Mesothelial cell of epicardium (in vitro differentiated cells): ENCODE results near the gene ROPN1. TPM values are rescaled to one million over a fixed set of nuclear protein-coding genes. Genes with fewer than 3 reads are reported as not detected.

Source experiments
- DNase-seq, 2 experiments: peaks; one replicate each; pipeline ENCODE4 v3.0.0; 2021; ENCODE audit warnings: low spot score in 2 of 2; ENCODE audit not compliant: unreplicated experiment in 2 of 2
- H3K27ac Mint-ChIP-seq: 2 replicates; pipeline ENCODE4 v1.8.0; 2021; ENCODE audit warnings: mixed read lengths
- H3K27me3 Mint-ChIP-seq: 2 replicates; pipeline ENCODE4 v1.8.0; 2021; ENCODE audit warnings: low read depth, mixed read lengths
- H3K36me3 Mint-ChIP-seq: 2 replicates; pipeline ENCODE4 v1.8.0; 2021; ENCODE audit warnings: mixed read lengths
- H3K4me1 Mint-ChIP-seq: 2 replicates; pipeline ENCODE4 v1.8.0; 2021; ENCODE audit warnings: mixed read lengths
- H3K4me3 Mint-ChIP-seq: 2 replicates; pipeline ENCODE4 v1.8.0; 2021; ENCODE audit warnings: mild to moderate bottlenecking, moderate library complexity, mixed read lengths
- H3K9me3 Mint-ChIP-seq: 2 replicates; pipeline ENCODE4 v1.8.0; 2021; ENCODE audit warnings: mixed read lengths
- CTCF ChIP-seq: fragments of 200-600 bp; sonication (generic); IDR thresholded peaks from one replicate; pipeline ENCODE4 v1.5.0; 2021; ENCODE audit warnings: antibody characterized with exemption; ENCODE audit not compliant: unreplicated experiment
- total RNA-seq: library from RNA; stranded (reverse); gene quantifications from 3 replicates; pipeline ENCODE4 v1.2.1, GENCODE V29; 2021

The ROPN1 gene
- total RNA-seq, 1 donor from 2014 or later: not detected

GRCh38 chr3:123936400-123936799 lies 55.5 kb downstream of the ROPN1 start:
- Mint-ChIP-seq H3K27me3 (no peaks in the 10 kb centered on the region), H3K4me3 (no peak overlapping the region), H3K9me3 (no peaks in the 10 kb centered on the region), H3K4me1 (peaks cover 2% of the 10 kb centered on the region), H3K27ac (no peak overlapping the region), H3K36me3 (peaks cover 17% of the 10 kb centered on the region)
- no peak for DNase-seq
- no peak for TF ChIP-seq CTCF

DNA sequence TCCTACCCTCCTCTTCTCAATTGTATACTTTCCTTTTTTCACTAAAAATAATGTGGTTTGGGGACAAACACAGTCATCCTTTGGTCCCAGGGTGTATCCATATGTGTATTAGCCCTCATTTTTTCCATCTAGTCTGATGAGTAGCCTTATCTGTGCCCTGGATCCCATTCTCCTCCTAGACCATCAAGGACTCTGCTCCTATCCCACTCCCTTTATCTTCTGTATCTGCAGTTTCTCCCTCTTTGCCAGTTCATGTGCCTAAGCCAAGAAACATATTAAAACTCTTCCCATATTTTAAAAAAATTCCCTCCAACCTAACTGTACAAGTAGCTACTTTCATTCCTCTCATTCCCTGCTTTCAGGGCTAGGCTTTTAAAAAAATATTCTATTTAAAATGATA lies 56.1 kb downstream of the ROPN1 start:
- H3K9me3 Mint-ChIP-seq: no peaks in the 10 kb centered on the region
- peaks cover 19% of the 10 kb centered on the region for H3K36me3 Mint-ChIP-seq
- H3K4me3 Mint-ChIP-seq: no peak overlapping the region
- TF ChIP-seq CTCF: no peak
- H3K27me3 Mint-ChIP-seq: no peaks in the 10 kb centered on the region
- no peak for DNase-seq
- peaks cover 2% of the 10 kb centered on the region for H3K4me1 Mint-ChIP-seq
- no peak overlapping the region for H3K27ac Mint-ChIP-seq

- Mint-ChIP-seq H3K4me3 (no peak overlapping the region), H3K9me3 (no peaks in the 10 kb centered on the region), H3K4me1 (peaks cover 2% of the 10 kb centered on the region), H3K27ac (no peak overlapping the region), H3K27me3 (no peaks in the 10 kb centered on the region), H3K36me3 (peaks cover 20% of the 10 kb centered on the region)
- DNase-seq: no peak
- TF ChIP-seq CTCF: no peak
Observed at GRCh38 chr3:123934250-123934649, 57.7 kb downstream of the ROPN1 start.

GRCh38 chr3:123930445-123930844 lies 61.5 kb downstream of the ROPN1 start:
- no peak overlapping the region for H3K27ac Mint-ChIP-seq
- no peaks in the 10 kb centered on the region for H3K4me1 Mint-ChIP-seq
- H3K4me3 Mint-ChIP-seq: no peak overlapping the region
- no peak for DNase-seq
- TF ChIP-seq CTCF: no peak
- no peaks in the 10 kb centered on the region for H3K27me3 Mint-ChIP-seq
- peaks cover 19% of the 10 kb centered on the region for H3K36me3 Mint-ChIP-seq
- no peaks in the 10 kb centered on the region for H3K9me3 Mint-ChIP-seq

- no peaks in the 10 kb centered on the region for H3K4me1 Mint-ChIP-seq
- TF ChIP-seq CTCF: no peak
- H3K9me3 Mint-ChIP-seq: peaks cover 7% of the 10 kb centered on the region
- H3K27me3 Mint-ChIP-seq: no peaks in the 10 kb centered on the region
- no peak for DNase-seq
- H3K4me3 Mint-ChIP-seq: no peak overlapping the region
- H3K36me3 Mint-ChIP-seq: peaks cover 27% of the 10 kb centered on the region
- no peak overlapping the region for H3K27ac Mint-ChIP-seq
Observed at GRCh38 chr3:123929325-123929724, 62.6 kb downstream of the ROPN1 start.

DNA sequence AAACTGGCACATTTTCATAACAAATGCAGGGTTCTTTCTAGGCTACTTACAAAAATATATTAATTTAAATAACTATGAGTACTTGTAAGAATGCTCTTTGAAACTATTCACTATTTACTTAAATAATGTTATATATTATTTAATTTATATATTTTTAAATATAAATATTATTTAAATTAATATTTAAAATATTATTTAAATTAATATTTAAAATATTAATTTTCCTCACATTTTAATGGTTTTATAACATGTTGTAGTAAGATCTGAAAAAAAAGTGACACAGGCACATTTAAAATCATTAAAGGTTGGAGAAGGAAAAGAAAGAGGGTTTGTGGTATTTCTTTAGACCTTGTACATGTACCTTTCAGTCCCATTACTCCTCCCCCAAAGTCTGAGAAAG lies 65.5 kb downstream of the ROPN1 start:
- Mint-ChIP-seq H3K27ac (no peak overlapping the region), H3K9me3 (peaks cover 35% of the 10 kb centered on the region), H3K4me3 (no peak overlapping the region), H3K4me1 (no peaks in the 10 kb centered on the region), H3K27me3 (no peaks in the 10 kb centered on the region), H3K36me3 (peaks cover 49% of the 10 kb centered on the region)
- no peak for DNase-seq
- TF ChIP-seq CTCF: no peak
